Globus pallidus (tissue), 1 donor: ENCODE measurements around the gene NLRP1.

ENCODE experiments used
- DNase-seq: peaks from one replicate; pipeline ENCODE4 v3.0.0-alpha.2; 2015; ENCODE audit warnings: low spot score

NLRP1 gene

DNA sequence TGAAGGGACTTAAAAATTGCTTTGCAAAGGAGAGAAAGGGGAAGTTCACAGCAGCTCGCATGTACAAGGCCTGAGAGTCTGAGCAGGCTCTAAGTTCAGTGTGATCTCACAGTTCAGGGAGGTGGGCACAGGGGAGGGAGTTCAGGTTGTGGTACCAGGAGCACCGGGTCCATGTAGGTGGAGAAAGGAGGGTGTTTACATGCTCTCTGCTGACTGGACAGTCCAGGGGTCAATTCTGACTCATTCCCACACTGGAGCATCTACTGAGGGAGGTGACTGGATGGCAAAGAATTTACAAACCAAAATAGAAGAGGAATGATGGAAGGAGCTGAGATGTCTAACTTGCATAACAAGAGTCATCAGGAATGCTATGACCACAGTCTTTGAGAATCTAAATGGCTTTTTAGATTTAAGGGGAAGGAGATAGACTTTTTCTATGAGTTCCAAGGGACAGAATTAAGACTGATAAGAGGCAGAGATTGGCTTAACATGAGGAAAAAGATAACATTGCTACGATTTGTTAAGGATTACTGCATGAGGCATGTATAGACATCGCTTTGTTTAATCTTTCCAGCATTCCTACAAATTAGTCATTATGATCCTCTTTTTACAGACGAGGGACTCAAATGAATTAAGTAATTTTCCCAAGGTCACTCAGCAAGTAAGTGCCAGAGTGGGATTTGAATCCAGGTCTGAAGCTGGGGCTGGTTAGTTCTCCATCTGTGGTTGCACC is 68.1 kb downstream of the NLRP1 start:
- no peak for DNase-seq

DNA sequence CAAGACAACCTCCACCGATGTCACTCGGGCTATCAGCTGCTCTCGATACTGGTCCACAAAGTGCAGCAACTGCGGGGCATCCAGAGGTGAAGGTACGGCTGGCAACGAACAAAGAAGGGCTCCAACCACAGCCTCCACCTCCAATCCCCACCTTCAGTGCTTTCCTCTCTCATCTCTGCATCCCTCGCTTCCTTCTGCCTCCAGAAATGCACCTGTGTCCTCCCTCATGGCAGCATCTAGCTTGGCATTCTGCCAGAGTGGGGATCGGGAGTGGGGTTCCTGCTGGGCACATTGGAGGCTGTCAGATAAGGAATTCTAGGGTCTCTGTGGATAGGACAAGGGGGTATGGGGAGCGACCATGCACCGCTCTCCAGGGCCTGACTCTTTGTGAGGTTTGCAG is 69.3 kb downstream of the NLRP1 start:
- DNase-seq: no peak

DNA sequence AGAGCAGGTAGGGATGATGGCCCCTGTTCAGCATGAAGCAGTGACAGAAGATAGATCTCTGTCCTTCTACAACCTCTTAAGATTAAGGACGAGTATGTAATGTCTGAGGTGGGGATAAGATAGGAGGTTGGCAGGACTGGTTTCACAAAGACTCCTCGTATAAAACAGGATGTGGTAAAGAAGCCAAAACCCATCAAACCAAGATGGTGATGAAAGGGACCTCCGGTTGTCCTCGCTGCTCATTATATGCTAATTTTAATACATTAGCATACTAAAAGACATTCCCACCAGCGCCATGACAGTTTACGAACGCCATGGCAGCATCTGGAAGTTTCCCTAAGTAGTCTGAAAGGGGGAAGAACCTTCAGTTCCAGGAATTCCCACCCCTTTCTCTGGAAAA is 70.7 kb downstream of the NLRP1 start:
- no peak for DNase-seq

- no peak for DNase-seq
Observed at GRCh38 chr17:5511401-5512225, 72.7 kb downstream of the NLRP1 start.

DNA sequence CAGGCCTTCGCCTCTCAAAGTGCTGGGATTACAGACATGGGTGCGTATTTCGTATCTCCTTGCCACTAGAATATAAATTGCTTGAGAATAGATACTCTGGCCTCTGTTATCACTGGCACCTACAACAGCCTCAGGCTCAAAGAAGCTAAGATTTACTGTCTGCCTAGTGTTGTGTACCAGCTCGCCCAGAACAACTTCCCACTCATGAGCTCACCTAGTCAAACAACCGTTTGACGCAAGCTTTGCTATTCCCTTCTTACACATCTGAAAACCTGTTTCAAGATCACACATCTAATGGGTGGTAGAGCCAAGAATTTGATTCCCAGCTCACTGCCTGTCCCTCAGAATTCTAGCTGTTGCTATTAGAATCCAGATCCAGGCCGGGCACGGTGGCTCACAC is 73.5 kb downstream of the NLRP1 start:
- no peak for DNase-seq

DNA sequence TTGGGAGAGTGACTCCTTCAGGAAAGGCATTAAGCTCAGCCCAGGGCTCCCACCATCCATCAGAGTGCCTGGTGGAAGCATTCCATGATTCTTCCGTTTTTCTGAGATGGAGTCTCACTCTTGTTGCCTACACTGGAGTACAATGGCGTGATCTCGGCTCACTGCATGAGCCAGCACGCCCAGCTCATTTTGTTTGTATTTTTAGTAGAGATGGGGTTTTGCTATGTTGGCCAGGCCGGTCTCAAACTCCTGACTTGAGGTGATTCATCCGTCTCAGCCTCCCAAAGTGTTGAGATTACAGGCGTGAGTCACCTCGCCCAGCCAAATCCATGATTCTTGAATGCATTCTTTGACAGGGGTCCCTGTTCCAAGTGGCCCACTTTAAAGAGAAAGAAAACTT is 74.8 kb downstream of the NLRP1 start:
- no peak for DNase-seq

- DNase-seq: no peak
Observed at GRCh38 chr17:5508810-5509209, 75.5 kb downstream of the NLRP1 start.

DNA sequence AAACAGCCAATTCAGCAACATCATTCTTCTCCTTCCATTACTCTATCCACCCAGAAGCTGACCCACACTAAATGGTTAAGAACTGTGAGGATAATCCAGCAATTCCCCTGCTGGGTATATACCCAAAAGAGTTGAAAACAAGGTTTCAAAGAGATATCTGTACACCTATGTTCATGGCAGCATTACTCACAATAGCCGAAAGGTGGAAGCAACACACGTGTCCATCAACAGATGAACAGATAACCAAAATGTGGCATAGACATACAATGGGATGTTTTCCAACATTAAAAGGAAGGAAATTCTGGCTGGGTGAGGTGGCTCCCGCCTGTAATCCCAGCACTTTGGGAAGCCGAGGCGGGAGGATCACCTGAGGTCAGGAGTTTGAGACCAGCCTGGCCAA is 78.0 kb downstream of the NLRP1 start:
- DNase-seq: no peak

- no peak for DNase-seq
Observed at GRCh38 chr17:5502552-5502951, 81.8 kb downstream of the NLRP1 start.

DNA sequence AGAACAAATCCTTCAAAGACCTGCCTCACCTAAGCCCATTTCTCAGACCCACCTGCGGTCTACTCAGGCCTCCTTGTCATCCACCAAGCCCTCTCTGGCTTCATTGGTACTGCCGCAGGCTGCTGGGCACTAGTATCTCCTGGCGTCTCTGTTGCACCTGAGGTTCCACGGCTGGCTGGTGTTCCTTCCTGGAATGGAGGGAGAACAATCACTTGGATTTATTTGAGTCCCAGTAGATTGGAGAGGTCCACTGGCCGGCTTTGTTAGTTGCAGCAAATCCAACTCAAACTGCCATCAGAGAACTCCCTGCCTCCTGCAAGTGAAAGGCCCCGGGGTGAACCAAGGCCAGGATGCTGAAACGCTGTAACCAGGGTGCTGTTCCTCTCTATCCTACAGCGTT is 82.6 kb downstream of the NLRP1 start:
- DNase-seq: no peak

DNA sequence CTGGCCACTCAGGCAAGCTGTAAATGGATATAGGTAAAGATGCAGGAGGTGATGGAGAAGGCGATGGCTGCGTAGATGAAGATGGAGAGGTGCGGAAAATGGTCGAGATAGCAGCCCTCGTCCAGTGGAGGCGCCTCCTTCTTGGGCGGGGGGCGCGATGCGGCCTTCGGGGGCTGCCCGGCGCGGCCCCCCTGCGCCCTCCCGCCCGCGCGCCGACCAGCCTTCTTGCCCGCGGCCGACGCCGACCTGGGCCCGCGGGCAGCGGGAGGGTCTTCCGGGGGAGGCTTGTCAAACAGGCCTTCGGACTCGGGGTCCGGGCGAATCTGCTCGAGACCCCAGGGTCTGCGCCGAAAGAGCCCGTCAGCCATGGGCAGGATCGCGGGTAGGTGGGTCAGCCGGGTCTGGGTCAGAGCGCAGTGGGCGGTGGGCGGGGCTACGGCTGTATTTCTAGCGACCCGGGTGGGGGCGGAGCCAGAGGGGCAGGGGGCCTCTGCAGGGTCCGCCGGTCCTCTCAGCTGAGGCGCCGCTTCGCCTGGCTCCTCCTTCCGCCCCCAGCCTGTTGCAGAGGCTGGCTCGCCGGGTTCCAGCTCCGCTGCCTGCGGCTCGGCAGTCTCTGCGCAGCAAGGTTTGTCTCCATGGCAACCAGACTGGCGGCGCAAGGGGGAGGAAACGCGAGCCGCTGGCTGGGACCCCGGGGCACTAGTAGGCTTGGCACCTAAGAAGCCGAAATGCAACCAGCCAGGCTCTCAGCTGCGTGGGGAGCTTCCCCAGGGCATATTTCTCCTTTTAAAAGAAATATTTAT is 83.5 kb downstream of the NLRP1 start:
- DNase-seq: peak; percentile 83

DNA sequence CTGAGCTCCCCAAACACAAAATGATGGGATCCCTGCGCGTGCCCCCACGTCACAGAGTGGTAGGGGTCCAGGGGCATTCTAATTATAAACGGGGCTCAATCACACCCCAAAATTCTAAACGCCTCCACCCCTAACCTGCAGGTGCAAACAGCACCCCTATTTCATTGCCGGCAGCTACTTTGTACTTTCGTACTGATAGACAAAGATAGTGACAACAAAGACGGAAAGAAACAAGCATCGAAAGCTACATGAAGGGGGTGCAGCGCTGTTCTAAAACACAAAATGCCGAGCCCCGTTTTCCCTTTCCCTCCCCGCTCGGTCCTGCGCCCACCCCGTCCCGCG is 84.1 kb downstream of the NLRP1 start:
- DNase-seq: peak; percentile 7

- DNase-seq: peak; percentile 27
Observed at GRCh38 chr17:5499476-5500231, 84.7 kb downstream of the NLRP1 start.

DNA sequence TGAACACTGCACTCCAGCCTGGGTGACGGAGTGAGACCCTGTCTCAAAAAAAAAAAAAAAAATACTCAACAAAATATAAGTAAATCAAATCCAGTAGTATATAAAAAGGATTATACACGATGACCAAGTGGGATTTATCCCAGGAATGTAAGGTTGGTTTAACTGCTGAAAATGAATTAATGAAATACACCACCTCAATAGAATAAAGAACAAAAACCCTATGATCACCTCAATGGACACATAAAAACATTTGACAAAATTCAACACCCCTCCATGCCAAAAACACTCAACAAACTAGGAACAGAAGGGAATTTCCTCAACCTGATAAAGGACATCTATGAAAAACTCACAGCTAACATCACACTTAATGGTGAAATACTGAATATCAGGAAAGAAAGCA is 91.3 kb downstream of the NLRP1 start:
- no peak for DNase-seq

DNA sequence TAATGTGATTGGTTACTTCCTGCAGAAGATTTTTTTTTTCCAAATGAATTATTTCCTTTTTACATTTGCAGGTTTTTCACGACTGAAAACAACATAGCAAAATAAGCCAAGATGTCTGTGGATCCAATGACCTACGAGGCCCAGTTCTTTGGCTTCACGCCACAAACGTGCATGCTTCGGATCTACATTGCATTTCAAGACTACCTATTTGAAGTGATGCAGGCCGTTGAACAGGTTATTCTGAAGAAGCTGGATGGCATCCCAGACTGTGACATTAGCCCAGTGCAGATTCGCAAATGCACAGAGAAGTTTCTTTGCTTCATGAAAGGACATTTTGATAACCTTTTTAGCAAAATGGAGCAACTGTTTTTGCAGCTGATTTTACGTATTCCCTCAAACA is 95.6 kb downstream of the NLRP1 start:
- no peak for DNase-seq

DNA sequence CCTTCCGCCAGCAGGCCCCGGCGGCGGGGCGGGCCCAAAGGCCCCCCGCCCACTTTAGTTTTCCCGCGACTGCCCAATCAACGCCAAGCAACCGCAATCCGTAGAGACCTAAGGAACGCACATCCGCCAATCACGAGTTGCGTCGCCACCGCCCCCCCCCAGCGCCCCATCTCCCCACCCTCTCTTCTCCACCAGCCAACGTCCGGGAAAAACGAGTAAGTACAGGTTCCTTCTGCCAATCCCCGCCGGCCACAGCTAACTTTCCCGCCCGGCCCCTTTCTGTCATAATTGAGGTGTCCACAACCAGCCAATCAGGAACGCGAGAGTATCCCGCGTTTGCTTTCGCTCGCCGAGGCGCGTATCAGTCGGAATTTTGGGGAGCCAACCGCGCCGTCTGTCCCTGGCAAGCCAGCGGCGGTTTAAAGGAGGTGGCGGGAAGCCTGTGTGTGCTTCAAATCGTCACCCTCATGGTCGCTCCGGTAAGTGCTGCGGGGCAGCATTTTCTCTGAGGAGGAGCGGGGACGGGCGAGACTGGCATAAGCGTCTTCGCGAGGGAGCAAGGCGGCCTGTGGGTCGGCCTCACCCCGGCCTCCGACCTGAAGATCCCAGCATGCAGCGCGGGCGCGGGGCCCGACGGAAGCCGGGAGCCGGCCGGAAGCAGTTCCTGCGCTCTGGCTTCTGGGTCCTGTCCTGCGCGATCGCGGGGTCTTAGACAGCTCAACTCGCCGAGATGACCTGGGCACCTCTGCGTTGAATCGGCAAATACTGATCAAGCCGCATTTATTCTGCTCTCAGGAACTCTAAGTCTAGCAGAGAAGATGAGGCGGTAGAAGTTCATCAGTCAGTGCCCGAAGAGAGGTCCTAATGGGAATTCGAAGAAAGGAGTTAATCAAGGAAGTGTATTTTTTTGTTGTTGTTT is 97.8 kb downstream of the NLRP1 start, which contains the start of gene MIS12:
Gene MIS12 (plus strand): TSS at position 361 of the 919 bp plus-strand sequence. CDS start 2,297 bp downstream, outside the sequence.
- DNase-seq: peak; percentile 99

GRCh38 chr17:5485270-5486205 is 98.8 kb downstream of the NLRP1 start, which contains the start of gene DERL2:
Gene DERL2 (minus strand): TSS chr17:5486178. CDS start chr17:5486161, 17 bp downstream.
- no peak for DNase-seq

DNA sequence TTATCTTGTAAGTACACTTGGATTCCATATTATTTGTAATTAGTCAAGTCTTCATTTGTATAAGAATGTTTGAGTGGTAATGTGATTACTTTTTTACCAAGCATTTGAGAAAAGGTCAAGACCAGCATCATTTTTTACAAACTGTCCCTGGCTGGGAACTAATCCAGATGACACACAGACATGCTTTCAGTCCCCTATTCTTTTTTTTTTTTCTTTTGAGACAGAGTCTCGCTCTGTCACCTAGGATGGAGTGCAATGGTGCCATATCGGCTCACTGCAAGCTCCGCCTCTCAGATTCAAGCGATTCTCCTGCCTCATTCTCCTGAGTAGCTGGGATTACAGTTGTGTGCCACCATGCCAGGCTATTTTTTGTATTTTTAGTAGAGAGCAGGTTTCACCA is 102.9 kb downstream of the NLRP1 start:
- DNase-seq: no peak

DNA sequence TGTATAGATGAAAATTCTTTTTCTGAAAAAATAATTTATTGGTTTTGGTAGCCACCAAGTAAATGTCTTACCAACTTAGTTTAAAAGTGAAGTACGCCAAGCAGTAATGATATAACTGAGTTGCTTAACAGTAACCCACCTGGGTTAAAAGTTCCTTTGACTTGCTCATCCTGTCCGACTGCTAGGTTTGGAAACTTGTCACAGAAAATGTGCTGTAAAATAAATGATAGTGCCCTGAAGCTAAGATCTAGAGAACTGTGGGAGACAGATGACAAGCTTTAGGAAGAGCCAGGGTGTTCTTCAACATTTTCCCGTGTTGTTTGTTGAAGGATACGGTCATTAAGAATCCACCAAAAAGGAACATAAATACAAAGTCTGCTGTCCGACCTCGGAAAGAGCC is 103.3 kb downstream of the NLRP1 start:
- DNase-seq: no peak

DNA sequence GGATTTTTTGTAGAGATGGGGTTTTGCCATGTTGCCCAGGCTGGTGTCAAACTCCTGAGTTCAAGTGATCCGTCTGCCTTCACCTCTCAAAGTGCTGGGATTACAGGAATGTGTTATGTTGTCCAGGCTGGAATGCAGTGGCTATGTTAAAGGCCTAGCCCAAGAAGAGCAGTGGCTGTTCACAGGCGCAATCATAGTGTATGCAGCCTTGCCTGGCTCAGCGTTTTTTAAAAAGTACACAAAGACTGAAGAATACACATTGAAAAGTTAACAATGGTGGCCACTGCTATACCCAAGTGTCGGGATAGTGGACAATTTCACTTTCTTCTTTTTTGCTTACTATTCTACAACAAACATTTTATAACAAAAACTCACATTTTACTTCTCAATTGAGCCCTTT is 105.3 kb downstream of the NLRP1 start:
- no peak for DNase-seq
